Activated CD8-positive, alpha-beta T cell treated with anti-CD3 and anti-CD28 coated beads for 36 hours (primary cell): ENCODE measurements around the gene GPR176. TPM values are rescaled to one million over a fixed set of nuclear protein-coding genes. Genes with fewer than 3 reads are reported as not detected.
"Not testable (repeated sequence)": the region's sequence is repeated elsewhere in the genome, so short reads cannot be mapped to it uniquely, and the experiment has no call there.

Experiments used
- ATAC-seq: fragments of 200-7000 bp; cut with Tn5 transposase; one replicate; pipeline ENCODE4 v1.10.0; 2021; ENCODE audit warnings: mild to moderate bottlenecking, moderate library complexity
- CTCF ChIA-PET: fragments of 350-600 bp; sonication (Branson Sonifier 250); formaldehyde crosslinking; loops from one replicate; lab custom pipeline; 2021; ENCODE audit warnings: antibody characterized with exemption; lab: Charles Lee
- POLR2A ChIA-PET: fragments of 350-600 bp; sonication (Branson Sonifier 250); formaldehyde crosslinking; loops from one replicate; lab custom pipeline; 2021; ENCODE audit warnings: antibody characterized with exemption; lab: Charles Lee
- DNase-seq: peaks from one replicate; pipeline ENCODE4 v3.0.0-alpha.2; 2020
- H3K27ac Mint-ChIP-seq: one replicate; pipeline ENCODE4 v1.8.0; 2021; ENCODE audit warnings: mild to moderate bottlenecking, mixed read lengths
- H3K27me3 Mint-ChIP-seq: one replicate; pipeline ENCODE4 v1.8.0; 2021; ENCODE audit warnings: mixed read lengths
- H3K36me3 Mint-ChIP-seq: one replicate; pipeline ENCODE4 v1.8.0; 2021; ENCODE audit warnings: low read depth, mixed read lengths
- H3K4me1 Mint-ChIP-seq: one replicate; pipeline ENCODE4 v1.8.0; 2021; ENCODE audit warnings: low read depth, mixed read lengths
- H3K4me3 Mint-ChIP-seq: one replicate; pipeline ENCODE4 v1.8.0; 2021; ENCODE audit warnings: mild to moderate bottlenecking, moderate library complexity, mixed read lengths
- H3K9me3 Mint-ChIP-seq: one replicate; pipeline ENCODE4 v1.8.0; 2021; ENCODE audit warnings: mixed read lengths
- intact Hi-C: fragments of 100-400 bp; cut with micrococcal nuclease; formaldehyde crosslinking; loops from one replicate; pipeline ENCODE4 v1.10.0; 2022
- total RNA-seq, 2 experiments: library from RNA; stranded (reverse); gene quantifications; one replicate each; pipeline ENCODE4 v1.2.3, GENCODE V29; 2021
- TF ChIP-seq, protein P1 (sequence below): fragments of 200-600 bp; IDR thresholded peaks from one replicate; pipeline ENCODE4 v1.8.0; 2022; ENCODE audit warnings: antibody characterized with exemption, mild to moderate bottlenecking

Gene GPR176
- total RNA-seq, 2 experiments from 2014 or later, result 0.13 to 0.16 TPM

DNA sequence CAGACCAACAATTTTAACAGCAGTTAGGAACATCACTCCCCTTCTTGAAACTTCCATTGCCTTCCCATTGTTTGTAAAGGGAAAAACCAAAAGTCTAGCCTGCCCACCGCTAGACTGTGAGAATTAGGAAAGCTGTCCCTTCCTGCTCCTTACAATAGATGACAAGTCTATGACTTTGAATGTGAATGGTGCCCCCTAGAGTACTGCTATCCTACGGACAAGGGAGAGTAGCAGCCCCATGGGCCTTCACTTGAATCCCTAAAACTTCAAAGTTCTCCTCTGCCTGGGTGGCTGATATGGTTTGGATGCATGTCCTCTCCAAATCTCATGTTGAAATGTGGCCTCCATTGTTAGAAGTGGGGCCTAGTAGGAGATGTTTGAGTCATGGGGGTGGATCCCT is 96.4 kb downstream of the GPR176 start:
- Mint-ChIP-seq H3K27me3 (peaks cover 9% of the 10 kb centered on the region), H3K9me3 (no peaks in the 10 kb centered on the region), H3K4me3 (no peak overlapping the region), H3K4me1 (no peaks in the 10 kb centered on the region), H3K36me3 (no peaks in the 10 kb centered on the region), H3K27ac (no peak overlapping the region)
- ATAC-seq (no peak), DNase-seq (no peak)
- intact Hi-C loops, result no loop called here
- ChIA-PET CTCF (no interaction called here), POLR2A (no interaction called here)
- TF ChIP-seq, protein P1, sequence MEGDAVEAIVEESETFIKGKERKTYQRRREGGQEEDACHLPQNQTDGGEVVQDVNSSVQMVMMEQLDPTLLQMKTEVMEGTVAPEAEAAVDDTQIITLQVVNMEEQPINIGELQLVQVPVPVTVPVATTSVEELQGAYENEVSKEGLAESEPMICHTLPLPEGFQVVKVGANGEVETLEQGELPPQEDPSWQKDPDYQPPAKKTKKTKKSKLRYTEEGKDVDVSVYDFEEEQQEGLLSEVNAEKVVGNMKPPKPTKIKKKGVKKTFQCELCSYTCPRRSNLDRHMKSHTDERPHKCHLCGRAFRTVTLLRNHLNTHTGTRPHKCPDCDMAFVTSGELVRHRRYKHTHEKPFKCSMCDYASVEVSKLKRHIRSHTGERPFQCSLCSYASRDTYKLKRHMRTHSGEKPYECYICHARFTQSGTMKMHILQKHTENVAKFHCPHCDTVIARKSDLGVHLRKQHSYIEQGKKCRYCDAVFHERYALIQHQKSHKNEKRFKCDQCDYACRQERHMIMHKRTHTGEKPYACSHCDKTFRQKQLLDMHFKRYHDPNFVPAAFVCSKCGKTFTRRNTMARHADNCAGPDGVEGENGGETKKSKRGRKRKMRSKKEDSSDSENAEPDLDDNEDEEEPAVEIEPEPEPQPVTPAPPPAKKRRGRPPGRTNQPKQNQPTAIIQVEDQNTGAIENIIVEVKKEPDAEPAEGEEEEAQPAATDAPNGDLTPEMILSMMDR, result no peak

DNA sequence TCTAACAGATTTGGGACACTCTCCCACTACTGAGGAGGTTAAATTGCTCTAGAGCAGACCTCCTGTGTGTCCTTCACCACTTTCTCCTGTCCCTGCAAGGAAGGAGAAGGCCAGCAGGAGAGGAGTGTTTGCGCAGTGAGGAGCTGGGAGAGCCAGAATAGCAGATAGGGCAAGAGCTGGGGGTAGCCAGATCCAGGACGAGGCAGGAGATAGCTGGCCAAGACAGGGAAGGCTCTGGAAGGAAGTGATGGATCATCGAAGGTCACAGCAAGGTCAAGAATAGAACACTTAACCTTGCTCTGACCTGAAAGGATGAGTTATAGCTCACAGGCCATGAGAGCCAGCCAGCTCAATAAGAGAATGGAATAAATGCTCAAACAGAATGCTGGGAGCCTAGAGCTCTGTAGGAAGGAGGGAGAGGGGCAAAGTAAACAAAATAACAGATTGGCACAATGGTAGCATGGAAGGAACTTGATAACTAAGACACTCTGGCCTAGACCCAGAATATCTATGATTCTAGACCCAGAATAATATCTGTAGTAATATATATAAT is 99.9 kb downstream of the GPR176 start:
- no peaks in the 10 kb centered on the region for H3K27me3 Mint-ChIP-seq
- H3K27ac Mint-ChIP-seq, result no peak overlapping the region
- TF ChIP-seq, protein P1, result no peak
- ATAC-seq (no peak), DNase-seq (no peak)
- H3K4me1 Mint-ChIP-seq, result no peaks in the 10 kb centered on the region
- H3K4me3 Mint-ChIP-seq, result no peak overlapping the region
- H3K36me3 Mint-ChIP-seq, result no peaks in the 10 kb centered on the region
- CTCF ChIA-PET, result interaction anchor here (0.9 kb wide), 1 partner anchor 31 kb away, joined by 3 read pairs; no protein-coding TSS in a partner anchor
- POLR2A ChIA-PET, result interaction anchor here (0.8 kb wide), 1 partner anchor 1464 kb away, joined by 3 read pairs; no protein-coding TSS in a partner anchor
- intact Hi-C loops, result no loop called here
- H3K9me3 Mint-ChIP-seq, result no peaks in the 10 kb centered on the region

DNA sequence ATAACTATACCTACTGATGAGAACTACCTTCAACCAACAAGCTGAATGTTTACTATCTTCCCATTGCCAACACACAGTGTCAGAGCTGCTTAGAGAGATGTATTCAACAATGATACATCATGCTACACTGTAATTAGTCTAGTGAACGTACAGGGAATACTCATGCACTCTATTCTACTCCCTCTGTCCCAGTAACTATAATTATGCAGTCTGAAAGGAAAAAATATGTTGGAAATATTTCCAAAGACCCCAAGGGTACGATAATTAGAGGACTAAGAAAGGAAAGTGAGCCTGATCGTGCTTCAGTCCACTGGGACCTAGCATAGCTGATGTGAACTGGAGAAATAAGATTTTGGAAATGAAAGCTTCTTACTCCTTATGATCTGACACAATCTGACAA is 100.5 kb downstream of the GPR176 start:
- no peak for DNase-seq
- POLR2A ChIA-PET, result interaction anchor here (0.8 kb wide), 1 partner anchor 1463 kb away, joined by 3 read pairs; no protein-coding TSS in a partner anchor
- TF ChIP-seq, protein P1, result no peak
- intact Hi-C loops, result no loop called here
- H3K27ac Mint-ChIP-seq, result no peak overlapping the region
- H3K9me3 Mint-ChIP-seq, result no peaks in the 10 kb centered on the region
- H3K4me1 Mint-ChIP-seq, result no peaks in the 10 kb centered on the region
- no peak overlapping the region for H3K4me3 Mint-ChIP-seq
- H3K36me3 Mint-ChIP-seq, result no peaks in the 10 kb centered on the region
- H3K27me3 Mint-ChIP-seq, result no peaks in the 10 kb centered on the region
- CTCF ChIA-PET, result interaction anchor here (0.9 kb wide), 1 partner anchor 30 kb away, joined by 3 read pairs; no protein-coding TSS in a partner anchor
- no peak for ATAC-seq

DNA sequence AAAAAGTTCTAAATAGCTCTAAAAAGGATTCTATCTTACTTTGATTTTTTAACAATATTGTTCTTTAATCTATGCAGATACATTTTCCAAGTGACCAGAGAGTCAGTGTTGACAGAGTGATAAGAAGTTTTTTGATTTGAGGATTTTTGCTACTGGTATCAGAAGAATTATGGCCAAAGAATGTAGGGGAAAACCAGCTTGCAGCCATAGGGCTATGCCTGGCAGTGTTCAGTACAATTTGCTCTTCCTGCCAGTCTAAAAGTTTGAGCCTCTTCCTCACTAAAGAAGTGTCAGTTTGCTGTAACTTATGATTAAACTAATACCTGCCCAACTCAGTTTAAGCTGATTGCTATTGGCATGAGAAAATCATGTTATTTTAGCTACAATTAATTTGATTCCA is 102.2 kb downstream of the GPR176 start:
- intact Hi-C loops, result no loop called here
- Mint-ChIP-seq H3K4me1 (no peaks in the 10 kb centered on the region), H3K36me3 (no peaks in the 10 kb centered on the region), H3K27ac (no peak overlapping the region), H3K4me3 (no peak overlapping the region), H3K27me3 (peaks cover 3% of the 10 kb centered on the region), H3K9me3 (no peaks in the 10 kb centered on the region)
- DNase-seq (no peak), ATAC-seq (no peak)
- CTCF ChIA-PET, result interaction anchor here (1.0 to 1.6 kb wide), 4 partner anchors 9 to 456 kb away, joined by 3 to 5 read pairs (median 4); no protein-coding TSS in a partner anchor
- TF ChIP-seq, protein P1, result no peak
- POLR2A ChIA-PET, result no interaction called here

DNA sequence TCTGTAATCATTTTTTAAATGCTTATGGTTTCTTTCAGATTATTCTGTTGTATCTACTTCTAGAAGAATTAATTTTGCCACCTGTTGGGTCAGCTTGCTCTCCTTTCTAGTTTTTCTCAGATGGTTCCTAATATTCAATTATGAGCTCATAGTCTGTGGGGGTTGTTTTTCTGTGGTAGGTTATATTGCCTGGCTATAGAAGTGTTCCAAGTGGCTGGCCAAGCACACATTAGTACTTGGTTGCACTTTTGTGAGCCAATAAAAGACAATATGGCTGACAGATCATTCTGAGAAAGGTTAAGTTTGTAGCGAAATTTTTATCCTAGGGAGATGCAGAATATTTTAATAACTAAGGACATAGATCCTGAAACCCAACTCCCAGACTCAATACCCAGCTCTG is 105.6 kb downstream of the GPR176 start:
- Mint-ChIP-seq H3K36me3 (no peaks in the 10 kb centered on the region), H3K4me1 (no peaks in the 10 kb centered on the region), H3K27me3 (peaks cover 6% of the 10 kb centered on the region), H3K4me3 (no peak overlapping the region), H3K9me3 (no peaks in the 10 kb centered on the region), H3K27ac (no peak overlapping the region)
- TF ChIP-seq, protein P1, result no peak
- ATAC-seq, result no peak
- intact Hi-C loops, result no loop called here
- no peak for DNase-seq
- ChIA-PET POLR2A (no interaction called here), CTCF (interaction anchor here (1.3 kb wide), 1 partner anchor 14 kb away, joined by 4 read pairs; no protein-coding TSS in a partner anchor)

DNA sequence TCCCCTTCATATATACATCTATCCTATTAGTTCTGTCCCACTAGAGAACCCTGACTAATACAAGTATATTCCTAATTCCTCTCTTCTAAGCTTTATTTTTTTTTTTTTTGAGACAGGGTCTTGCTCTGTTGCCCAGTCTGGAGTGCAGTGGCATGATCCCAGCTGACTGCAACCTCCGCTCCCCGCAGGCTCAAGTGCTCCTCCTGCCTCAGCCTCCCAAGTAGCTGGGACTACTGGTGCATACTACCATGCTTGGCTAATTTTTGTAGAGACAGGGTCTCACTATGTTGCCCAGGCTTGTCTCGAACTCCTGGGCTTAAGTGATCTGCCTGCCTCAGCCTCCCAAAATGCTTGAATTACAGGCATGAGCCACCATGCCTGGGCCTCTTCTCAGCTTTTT is 107.4 kb downstream of the GPR176 start:
- H3K27ac Mint-ChIP-seq, CTCF ChIA-PET, H3K4me3 Mint-ChIP-seq, intact Hi-C loops, H3K4me1 Mint-ChIP-seq, H3K9me3 Mint-ChIP-seq, H3K36me3 Mint-ChIP-seq, DNase-seq, ATAC-seq: not testable (repeated sequence)
- H3K27me3 Mint-ChIP-seq, result peaks cover 14% of the 10 kb centered on the region
- POLR2A ChIA-PET, result interaction anchor here (0.6 kb wide), 1 partner anchor 41 kb away, joined by 3 read pairs; no protein-coding TSS in a partner anchor
